ENCODE results near the gene FEM1B. TPM values are rescaled to one million over a fixed set of nuclear protein-coding genes. Genes with fewer than 3 reads are reported as not detected.

The FEM1B gene
- total RNA-seq, 1 donor from 2014 or later: 46.2 TPM

DNA sequence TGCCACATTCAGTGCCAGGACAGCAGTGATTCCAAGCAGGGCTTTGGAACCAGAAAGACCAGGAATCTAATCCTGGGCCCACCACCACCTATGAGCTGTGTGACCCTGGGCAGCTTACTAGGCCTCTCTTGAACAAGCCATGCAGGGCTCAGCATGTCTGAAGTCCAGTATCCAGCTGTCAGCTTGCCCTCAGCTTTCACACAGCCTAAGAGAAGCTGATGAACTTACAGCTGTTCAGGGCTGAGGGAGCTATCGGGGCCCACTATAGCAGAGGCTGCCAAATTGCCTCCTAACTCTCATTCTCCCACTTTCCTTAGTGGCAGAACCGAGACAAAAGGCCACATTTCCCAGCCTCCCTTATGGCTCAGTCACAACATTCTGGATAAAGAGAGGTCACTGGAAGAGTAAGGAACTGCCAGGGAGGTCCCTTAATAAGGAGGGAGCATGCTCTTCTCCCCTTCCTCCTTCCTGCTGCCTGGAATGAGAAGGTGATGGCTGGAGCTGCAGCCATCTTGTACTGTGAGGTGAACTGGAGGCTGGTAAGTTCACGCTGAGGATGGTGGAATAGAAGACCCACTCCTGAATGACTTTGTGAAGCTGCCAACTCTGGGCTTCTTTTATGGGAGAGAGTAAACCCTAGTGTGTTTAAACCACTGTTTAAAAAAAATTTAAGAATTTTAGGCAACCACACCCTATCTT is 34.5 kb downstream of the FEM1B start:
- intact Hi-C loops (cut with micrococcal nuclease): no loop called here
- Mint-ChIP-seq H3K9me3 (no peaks in the 10 kb centered on the region), H3K4me1 (no peaks in the 10 kb centered on the region), H3K36me3 (ENCODE audit: low read depth) (no peaks in the 10 kb centered on the region), H3K27ac (no peak overlapping the region), H3K4me3 (no peak overlapping the region), H3K27me3 (peaks cover 6% of the 10 kb centered on the region)
- DNase-seq: no peak

DNA sequence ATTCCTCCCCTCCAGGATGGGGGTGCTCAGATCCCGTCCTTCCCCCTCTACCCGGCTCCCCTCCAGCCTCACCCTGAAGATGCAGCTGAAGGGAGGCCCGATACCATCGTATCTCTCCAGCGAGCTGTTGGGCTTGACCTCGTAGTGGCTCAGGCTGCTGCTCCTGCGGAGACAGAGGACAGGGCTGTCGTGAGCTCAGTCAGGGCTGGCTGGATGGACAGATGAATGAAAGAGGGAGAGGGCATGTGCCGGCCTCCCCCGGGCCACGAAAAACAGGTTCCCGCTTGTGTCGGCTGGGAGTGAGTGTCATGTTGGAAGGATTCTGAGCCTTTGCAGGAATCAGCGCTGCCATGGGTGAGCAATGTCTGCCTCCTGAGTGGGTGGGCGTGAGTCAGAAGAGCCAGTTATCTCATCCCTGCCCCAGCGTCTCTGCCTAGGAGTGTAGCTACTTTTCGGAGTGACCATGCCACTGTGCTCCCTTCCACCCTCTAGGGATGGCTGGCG is 35.2 kb downstream of the FEM1B start:
- Mint-ChIP-seq H3K9me3 (no peaks in the 10 kb centered on the region), H3K4me3 (no peak overlapping the region), H3K27ac (no peak overlapping the region), H3K27me3 (peaks cover 3% of the 10 kb centered on the region), H3K36me3 (ENCODE audit: low read depth) (no peaks in the 10 kb centered on the region), H3K4me1 (no peaks in the 10 kb centered on the region)
- DNase-seq: no peak
- intact Hi-C loops (cut with micrococcal nuclease): no loop called here

DNA sequence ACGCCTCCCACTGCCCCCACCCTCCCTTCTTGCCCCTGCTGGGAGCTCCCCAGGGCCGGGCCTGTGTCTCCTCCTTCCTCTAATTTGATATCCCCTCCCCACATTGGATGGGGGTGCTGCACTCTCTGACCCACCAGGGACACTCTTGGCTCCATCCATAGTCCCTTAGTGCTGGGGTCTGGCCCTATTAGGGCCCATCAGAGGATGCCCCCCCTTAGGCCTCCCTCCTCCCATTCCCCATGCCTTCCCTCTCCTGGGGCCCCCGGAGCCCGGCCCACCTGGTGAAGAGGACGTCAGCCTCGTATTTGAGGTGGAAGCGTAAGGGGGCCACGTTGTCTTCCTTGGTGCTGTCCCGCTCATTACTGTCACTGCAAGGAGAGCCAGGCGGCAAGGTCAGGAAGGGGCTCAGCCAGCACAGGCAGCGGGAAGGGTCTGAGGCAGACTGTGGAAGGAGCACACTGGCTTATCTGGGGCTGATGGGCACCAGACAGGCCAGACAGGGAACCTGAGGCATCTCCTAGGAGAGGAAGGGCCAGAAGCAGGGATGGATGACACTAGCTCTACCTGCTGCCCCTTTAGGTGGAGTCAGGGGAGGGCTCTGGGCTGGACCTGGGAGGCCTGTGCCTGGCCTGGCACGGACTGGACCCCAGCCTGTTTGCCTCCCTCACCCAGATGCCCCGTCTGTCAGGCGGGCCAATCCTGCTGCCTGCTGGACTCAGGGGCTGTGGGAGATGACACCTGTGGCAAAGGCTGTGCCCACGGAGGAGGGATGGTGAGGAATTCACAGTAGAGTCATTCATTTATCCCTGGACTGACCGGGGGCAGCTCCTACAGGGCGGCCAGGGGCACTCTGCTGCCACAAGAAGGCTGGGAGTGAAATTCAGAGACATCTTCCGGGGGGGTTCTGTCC is 36.2 kb downstream of the FEM1B start:
- H3K4me1 Mint-ChIP-seq: no peaks in the 10 kb centered on the region
- DNase-seq: no peak
- H3K9me3 Mint-ChIP-seq: no peaks in the 10 kb centered on the region
- H3K27me3 Mint-ChIP-seq: no peaks in the 10 kb centered on the region
- intact Hi-C loops (cut with micrococcal nuclease): no loop called here
- no peaks in the 10 kb centered on the region for H3K36me3 Mint-ChIP-seq (ENCODE audit: low read depth)
- H3K27ac Mint-ChIP-seq: no peak overlapping the region
- no peak overlapping the region for H3K4me3 Mint-ChIP-seq

DNA sequence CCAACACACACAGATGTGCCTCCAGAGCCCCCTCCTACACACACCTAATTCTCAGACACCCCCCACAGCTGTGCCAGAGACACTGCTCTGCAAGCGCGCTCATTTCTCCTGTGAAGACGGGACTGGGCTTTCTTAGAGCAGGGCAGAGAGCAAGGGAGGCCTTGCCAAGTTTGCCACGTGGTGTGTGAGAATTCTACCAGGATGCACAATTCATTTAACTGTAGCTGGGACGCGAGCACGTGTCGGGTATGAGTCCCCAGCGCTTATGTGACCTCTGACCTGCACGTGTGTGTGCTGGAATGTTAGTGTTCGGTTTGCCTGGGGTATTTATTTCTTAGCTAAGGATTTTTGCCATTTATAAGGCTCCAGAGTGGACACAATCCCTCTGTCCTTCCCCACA is 37.0 kb downstream of the FEM1B start:
- Mint-ChIP-seq H3K27ac (no peak overlapping the region), H3K36me3 (ENCODE audit: low read depth) (no peaks in the 10 kb centered on the region), H3K9me3 (no peaks in the 10 kb centered on the region), H3K27me3 (no peaks in the 10 kb centered on the region), H3K4me3 (no peak overlapping the region), H3K4me1 (no peaks in the 10 kb centered on the region)
- no peak for DNase-seq
- intact Hi-C loops (cut with micrococcal nuclease): no loop called here

DNA sequence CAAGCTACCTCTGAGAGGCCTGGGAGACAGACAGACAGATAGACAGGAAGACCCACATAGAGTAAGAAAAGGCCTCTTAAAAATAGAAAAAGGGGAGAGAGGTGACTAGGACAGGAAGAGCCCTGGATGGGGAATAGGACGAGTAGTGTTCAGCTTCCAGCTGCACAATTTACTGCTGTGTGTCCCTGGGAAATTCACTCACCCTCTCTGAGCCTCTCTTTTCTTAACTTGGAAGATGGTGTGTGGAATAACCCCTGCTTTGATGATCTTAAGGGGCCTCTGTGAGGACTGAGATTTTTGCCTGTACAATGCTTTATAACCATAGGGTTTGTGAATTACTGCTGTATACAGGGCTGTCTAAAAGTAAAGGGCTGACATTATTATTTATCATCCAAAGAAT is 37.5 kb downstream of the FEM1B start:
- no peak for DNase-seq
- intact Hi-C loops (cut with micrococcal nuclease): no loop called here
- Mint-ChIP-seq H3K9me3 (no peaks in the 10 kb centered on the region), H3K27ac (no peak overlapping the region), H3K4me3 (no peak overlapping the region), H3K36me3 (ENCODE audit: low read depth) (no peaks in the 10 kb centered on the region), H3K4me1 (no peaks in the 10 kb centered on the region), H3K27me3 (no peaks in the 10 kb centered on the region)

DNA sequence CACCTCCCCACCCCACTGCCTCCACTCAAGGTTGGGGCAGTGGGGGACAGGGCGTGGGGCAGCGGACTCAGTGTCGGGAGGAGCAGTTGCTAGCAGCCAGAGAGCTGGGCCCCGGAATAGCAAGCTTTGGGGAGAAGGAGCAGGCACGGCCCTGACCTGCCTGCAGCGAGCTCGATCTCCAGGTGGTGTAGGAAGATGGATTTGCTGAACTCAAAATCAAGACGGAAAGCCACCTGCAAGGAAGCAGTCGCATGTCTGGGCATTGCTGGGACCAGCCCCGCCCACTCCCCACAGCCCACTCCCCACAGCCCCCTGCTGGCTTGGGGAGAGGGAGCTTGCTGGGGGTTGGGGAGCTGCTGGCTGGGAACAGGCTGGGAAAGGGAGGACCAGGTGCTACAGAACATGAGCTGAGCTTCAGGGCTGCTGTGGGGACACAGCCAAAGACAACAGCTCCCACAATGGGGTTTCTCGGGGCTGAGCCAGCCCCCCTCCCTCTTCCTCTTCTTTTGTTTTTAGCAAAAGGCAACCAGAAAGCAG is 38.0 kb downstream of the FEM1B start:
- Mint-ChIP-seq H3K9me3 (no peaks in the 10 kb centered on the region), H3K36me3 (ENCODE audit: low read depth) (no peaks in the 10 kb centered on the region), H3K27ac (no peak overlapping the region), H3K27me3 (no peaks in the 10 kb centered on the region), H3K4me1 (no peaks in the 10 kb centered on the region), H3K4me3 (no peak overlapping the region)
- DNase-seq: no peak
- intact Hi-C loops (cut with micrococcal nuclease): no loop called here

DNA sequence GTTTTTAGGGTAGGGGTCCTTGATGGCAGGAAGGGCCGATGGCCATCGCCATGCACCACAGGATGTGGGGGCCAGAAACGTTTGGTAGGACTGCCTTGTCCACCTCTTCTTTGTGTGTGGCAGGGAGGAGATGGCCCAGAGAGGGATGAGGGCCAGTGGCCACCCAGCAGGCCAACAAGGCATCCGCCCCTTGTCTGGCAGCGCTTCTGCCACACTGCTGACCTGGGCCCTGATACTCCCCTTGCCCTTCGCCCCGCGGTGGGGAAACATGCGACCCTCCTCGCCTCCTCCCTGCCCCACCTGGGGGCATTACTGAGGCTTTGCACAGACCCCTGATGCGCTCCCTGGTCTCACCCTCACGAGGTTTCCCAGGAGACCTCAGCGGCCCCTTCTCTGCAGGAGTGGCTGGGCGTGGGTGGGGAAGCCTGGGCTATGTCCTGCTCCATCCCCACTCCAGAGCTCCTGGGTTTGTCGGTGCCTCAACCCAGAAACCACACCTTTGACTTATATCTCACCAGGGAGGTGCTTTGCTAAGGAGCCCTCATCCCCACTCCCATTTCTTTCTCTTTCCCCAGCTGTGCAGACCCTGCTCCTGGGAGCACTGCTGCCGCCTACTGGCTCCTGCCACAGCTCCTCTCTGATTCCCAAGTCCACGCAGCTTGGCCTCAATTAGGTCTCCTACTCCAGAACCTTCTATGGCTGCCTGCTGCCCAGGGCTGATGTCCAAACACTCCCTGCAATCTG is 38.7 kb downstream of the FEM1B start:
- intact Hi-C loops (cut with micrococcal nuclease): no loop called here
- H3K4me1 Mint-ChIP-seq: no peaks in the 10 kb centered on the region
- no peak for DNase-seq
- no peak overlapping the region for H3K4me3 Mint-ChIP-seq
- H3K36me3 Mint-ChIP-seq (ENCODE audit: low read depth): no peaks in the 10 kb centered on the region
- H3K27ac Mint-ChIP-seq: no peak overlapping the region
- H3K27me3 Mint-ChIP-seq: no peaks in the 10 kb centered on the region
- no peaks in the 10 kb centered on the region for H3K9me3 Mint-ChIP-seq

DNA sequence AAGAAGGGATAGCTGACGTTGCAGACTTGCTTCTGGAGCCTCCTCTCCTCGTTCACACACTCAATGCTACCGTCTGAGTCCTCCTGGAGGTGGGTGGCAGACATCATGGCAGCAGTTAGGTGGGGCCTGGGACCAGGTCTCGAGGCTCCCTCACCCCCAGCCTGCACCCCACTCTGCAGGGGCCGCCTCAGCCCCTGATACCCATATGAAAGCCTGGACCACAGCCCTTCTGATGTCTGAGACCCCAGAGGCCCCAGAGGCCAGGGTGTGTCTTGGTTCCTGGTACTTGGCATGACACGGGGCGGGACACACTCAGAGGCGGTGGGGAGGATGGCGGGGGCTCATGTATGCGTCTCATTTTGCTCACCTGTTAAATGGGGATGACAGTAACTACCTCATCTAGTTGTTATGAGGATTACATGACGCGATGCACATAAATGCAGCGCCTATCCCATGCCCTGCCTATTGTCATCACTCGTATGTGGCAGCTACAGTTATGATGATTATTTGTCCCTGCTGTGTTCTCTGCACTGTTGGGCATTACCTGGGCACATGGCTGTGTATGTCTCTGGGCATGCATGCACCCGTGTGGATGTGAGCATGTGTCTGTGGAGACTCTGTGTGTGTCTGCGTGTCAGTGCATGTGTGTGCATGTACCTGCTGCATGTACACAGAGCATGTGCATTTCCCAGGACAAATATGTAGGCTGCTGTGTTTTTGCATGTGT is 39.9 kb downstream of the FEM1B start:
- Mint-ChIP-seq H3K4me1 (no peaks in the 10 kb centered on the region), H3K9me3 (no peaks in the 10 kb centered on the region), H3K4me3 (no peak overlapping the region), H3K36me3 (ENCODE audit: low read depth) (no peaks in the 10 kb centered on the region), H3K27me3 (peaks cover 6% of the 10 kb centered on the region), H3K27ac (no peak overlapping the region)
- intact Hi-C loops (cut with micrococcal nuclease): no loop called here
- DNase-seq: no peak

DNA sequence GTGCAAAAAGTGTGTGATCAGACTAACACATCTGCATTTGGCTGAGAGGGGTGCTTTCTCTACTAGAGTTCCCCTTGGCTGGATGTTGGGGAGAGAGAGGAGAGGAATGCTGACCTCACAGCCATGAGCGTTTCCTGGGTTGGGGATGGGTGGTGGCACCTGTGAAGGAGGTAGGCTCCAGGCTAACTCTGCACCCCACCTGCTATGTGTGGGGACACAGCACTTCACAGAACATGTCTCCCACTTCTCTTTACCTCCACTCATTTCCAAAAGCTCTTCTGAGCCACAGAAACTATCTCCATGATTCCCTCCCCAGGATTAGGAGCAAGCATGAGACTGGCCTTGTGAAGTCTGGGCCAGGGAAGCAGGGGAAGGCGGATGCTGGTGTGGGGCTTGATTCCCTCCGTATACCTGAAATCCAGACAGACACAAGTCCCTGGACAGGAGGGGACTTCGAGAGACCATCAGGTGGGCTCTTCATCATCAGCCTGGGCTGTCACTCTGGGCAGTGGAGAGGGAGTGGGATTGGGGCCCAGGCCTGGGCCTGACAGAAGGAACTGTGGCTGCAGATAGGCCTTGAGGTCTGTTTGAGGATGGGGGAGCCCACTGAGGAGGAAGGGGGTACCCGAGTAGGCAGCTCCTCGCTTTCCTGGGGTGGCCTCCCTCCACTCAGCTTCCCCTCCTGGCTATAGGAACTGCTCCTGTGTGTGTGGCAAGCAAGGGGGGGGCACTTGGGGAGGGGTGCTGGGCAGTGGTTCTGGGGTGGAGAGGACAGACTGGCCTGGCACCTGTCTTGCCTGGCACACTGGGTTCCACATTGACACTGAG is 40.7 kb downstream of the FEM1B start:
- no peaks in the 10 kb centered on the region for H3K4me1 Mint-ChIP-seq
- peaks cover 6% of the 10 kb centered on the region for H3K27me3 Mint-ChIP-seq
- no peaks in the 10 kb centered on the region for H3K36me3 Mint-ChIP-seq (ENCODE audit: low read depth)
- intact Hi-C loops (cut with micrococcal nuclease): no loop called here
- no peak overlapping the region for H3K27ac Mint-ChIP-seq
- no peaks in the 10 kb centered on the region for H3K9me3 Mint-ChIP-seq
- no peak for DNase-seq
- H3K4me3 Mint-ChIP-seq: no peak overlapping the region

DNA sequence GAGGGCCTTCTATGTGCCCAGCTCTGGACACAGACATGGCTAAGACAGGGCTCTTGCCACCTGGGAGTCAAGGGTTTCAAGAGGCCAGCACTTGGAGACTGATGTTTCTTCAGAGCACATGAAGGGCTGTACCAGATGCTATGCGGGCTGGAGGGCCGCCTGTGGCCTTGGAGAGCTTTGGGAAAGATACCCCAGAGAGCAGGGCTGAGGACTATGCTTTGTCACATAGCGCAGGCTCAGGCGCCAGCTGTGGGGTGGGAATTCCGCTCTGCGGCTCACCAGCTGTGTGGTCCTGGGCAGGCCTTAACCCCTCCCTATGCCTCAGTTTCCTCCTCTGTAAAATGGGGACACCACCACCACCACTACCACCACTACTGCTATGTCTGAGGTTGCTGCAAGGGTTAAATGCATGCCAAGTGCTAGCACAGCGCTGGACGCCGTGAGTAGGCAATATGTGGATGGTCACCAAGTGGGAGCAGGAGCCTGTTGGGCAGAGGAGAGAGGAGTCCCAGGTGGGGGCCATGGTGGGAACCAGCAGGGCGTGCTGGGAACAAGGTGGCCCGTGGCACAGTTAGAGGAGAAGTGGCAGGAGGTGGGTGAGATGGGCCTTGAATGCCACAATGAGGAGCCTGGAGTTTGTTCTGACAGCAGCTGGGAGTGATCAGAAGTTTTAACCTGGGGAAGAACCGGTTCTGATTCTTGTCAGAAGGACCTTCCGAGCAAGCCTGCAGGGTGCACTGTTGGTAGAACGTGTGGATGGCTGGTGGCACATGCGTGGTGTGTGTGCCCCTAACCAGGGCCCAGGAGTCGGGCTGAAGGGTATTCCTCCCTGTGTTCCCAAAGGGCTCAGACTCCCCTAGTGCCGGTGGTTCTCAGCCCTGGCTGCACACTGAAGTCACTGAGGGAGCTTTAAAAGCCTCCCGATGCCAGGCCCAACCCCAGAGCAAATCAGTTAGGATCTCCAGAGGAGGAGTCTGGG is 41.7 kb downstream of the FEM1B start:
- intact Hi-C loops (cut with micrococcal nuclease): no loop called here
- Mint-ChIP-seq H3K27me3 (peaks cover 9% of the 10 kb centered on the region), H3K27ac (no peak overlapping the region), H3K4me1 (no peaks in the 10 kb centered on the region), H3K36me3 (ENCODE audit: low read depth) (no peaks in the 10 kb centered on the region), H3K9me3 (no peaks in the 10 kb centered on the region), H3K4me3 (no peak overlapping the region)
- no peak for DNase-seq

DNA sequence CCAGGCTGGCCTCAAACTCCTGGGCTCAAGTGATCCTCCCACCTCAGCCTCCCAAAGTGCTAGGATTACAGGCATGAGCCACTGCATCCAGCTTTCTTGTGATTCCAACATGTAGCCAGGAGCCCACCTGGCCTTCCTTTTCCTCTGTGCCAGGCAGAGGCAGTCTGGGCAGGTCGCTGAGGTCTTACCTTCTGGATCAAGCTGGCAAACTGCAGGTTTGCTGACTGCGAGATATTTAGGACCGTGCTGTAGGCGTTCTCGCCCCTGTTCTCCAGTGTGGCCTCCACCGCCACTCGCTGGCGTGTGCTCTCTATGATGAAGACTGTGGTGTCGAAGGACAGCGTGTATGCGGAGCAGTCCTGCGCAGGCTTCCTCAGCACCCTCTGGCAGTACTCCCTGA is 42.5 kb downstream of the FEM1B start:
- H3K4me1 Mint-ChIP-seq: no peaks in the 10 kb centered on the region
- H3K27me3 Mint-ChIP-seq: peaks cover 12% of the 10 kb centered on the region
- DNase-seq: no peak
- no peaks in the 10 kb centered on the region for H3K9me3 Mint-ChIP-seq
- H3K27ac Mint-ChIP-seq: no peak overlapping the region
- no peaks in the 10 kb centered on the region for H3K36me3 Mint-ChIP-seq (ENCODE audit: low read depth)
- intact Hi-C loops (cut with micrococcal nuclease): no loop called here
- no peak overlapping the region for H3K4me3 Mint-ChIP-seq

DNA sequence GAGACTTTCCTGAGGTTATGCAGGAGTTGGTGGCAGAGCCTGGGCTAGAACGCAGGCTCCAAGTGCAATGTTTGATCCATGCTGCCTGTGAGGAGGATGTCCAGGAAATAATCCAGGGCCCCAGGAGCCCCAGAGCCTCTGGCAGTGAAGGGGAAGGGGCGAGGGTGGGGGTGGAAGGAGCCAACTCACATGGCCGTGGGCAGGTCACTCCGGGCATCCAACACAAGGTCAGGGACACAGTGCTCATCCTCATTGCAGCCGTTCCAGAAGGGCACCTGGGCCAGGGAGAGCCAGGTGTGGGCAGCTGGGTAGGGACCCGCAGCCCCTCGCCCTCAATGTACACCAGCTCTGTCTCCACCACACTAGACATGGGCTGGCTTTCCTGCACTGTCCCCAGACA is 43.7 kb downstream of the FEM1B start:
- intact Hi-C loops (cut with micrococcal nuclease): no loop called here
- no peak for DNase-seq
- H3K36me3 Mint-ChIP-seq (ENCODE audit: low read depth): no peaks in the 10 kb centered on the region
- peaks cover 3% of the 10 kb centered on the region for H3K4me1 Mint-ChIP-seq
- H3K27me3 Mint-ChIP-seq: peaks cover 12% of the 10 kb centered on the region
- no peaks in the 10 kb centered on the region for H3K9me3 Mint-ChIP-seq
- no peak overlapping the region for H3K27ac Mint-ChIP-seq
- no peak overlapping the region for H3K4me3 Mint-ChIP-seq
